ENCODE measurements around the gene NLGN4Y. TPM values are rescaled to one million over a fixed set of nuclear protein-coding genes. Genes with fewer than 3 reads are reported as not detected.

The NLGN4Y gene
- total and polyA plus RNA-seq, 10 of the 15 experiments (the other 5 are each of a cell fraction or from before 2014, with no cell fraction given), result not detected

GRCh38 chrY:14871971-14872370 lies 347.6 kb downstream of the NLGN4Y start:
- Histone ChIP-seq H3K36me3 (ENCODE audit: control insufficient read depth in 2 of 2, insufficient read depth in 2 of 2, low read length in 1 of 2) (no peaks in the 10 kb centered on the region), H3K4me3 (no peak overlapping the region), H3K9ac (ENCODE audit: control insufficient read depth, insufficient read depth, low read length) (no peak overlapping the region), H3K4me2 (ENCODE audit: control insufficient read depth, insufficient read depth) (no peak overlapping the region), H3K27me3 (replicated peaks in 1 of 2; ENCODE audit: control insufficient read depth in 2 of 2, insufficient read depth in 2 of 2, low read length in 1 of 2) (no peaks in the 10 kb centered on the region), H3K9me3 (replicated peaks; ENCODE audit: control insufficient read depth, insufficient read depth, low read length) (no peaks in the 10 kb centered on the region), H3K4me1 (ENCODE audit: control insufficient read depth, insufficient read depth, low read length) (no peaks in the 10 kb centered on the region), H4K20me1 (ENCODE audit: control insufficient read depth, insufficient read depth) (no peaks in the 10 kb centered on the region), H3K79me2 (ENCODE audit: control insufficient read depth, insufficient read depth, low read length) (no peaks in the 10 kb centered on the region), H2AFZ (ENCODE audit: control insufficient read depth, low read depth, low read length) (no peak overlapping the region), H3K27ac (ENCODE audit: control insufficient read depth, insufficient read depth) (no peak overlapping the region)
- ChIA-PET CTCF (no interaction called here), RAD21 (ENCODE audit: unreplicated experiment) (no interaction called here), SMC1A (ENCODE audit: uncharacterized antibody, unreplicated experiment) (no interaction called here), POLR2A (no interaction called here)
- intact Hi-C loops (cut with micrococcal nuclease; ENCODE audit: unreplicated experiment) (no loop called here), in situ Hi-C loops (cut with MboI) (no loop called here)
- no TSS peak for BruUV-seq (replicated peaks)
- ATAC-seq (no peak), DNase-seq (ENCODE audit: low read depth, low spot score) (no peak), FAIRE-seq (no peak)
- WGBS (ENCODE audit: insufficient coverage, insufficient replicate concordance, low lambda C conversion rate, missing lambda C conversion rate), result no CpG with 5 or more reads among the region's 2 CpGs
- no peak for TF ChIP-seq EGR1 (IDR thresholded peaks at IDR 0.05; ENCODE audit: borderline replicate concordance in 1 of 2, low read depth in 2 of 2, low read length in 2 of 2)
- TF ChIP-seq ZBTB4 (CRISPR knock-in tag; IDR thresholded peaks at IDR 0.05), result no peak
- no peak for TF ChIP-seq TARDBP (IDR thresholded peaks at IDR 0.05; ENCODE audit: borderline replicate concordance)
- TF ChIP-seq CEBPB (IDR thresholded peaks at IDR 0.05; ENCODE audit: borderline replicate concordance in 1 of 2, low read depth in 2 of 2, low read length in 2 of 2), result no peak

All from GM12878 (cell line).